Colonic mucosa (tissue), 4 donors: ENCODE measurements around the gene TXNDC17. TPM values are rescaled to one million over a fixed set of nuclear protein-coding genes. Genes with fewer than 3 reads are reported as not detected.

Source experiments
- DNase-seq: peaks from one replicate; pipeline ENCODE4 v3.0.0-alpha.2; 2020
- H3K27ac ChIP-seq: fragments of 200-600 bp; one replicate; pipeline ENCODE4 v1.8.0; 2021
- H3K27me3 ChIP-seq: fragments of 200-600 bp; one replicate; pipeline ENCODE4 v1.8.0; 2021
- H3K36me3 ChIP-seq: fragments of 200-600 bp; one replicate; pipeline ENCODE4 v1.8.0; 2021
- H3K4me1 ChIP-seq: fragments of 200-600 bp; one replicate; pipeline ENCODE4 v1.8.0; 2021; ENCODE audit warnings: mild to moderate bottlenecking
- H3K4me3 ChIP-seq: fragments of 200-600 bp; one replicate; pipeline ENCODE4 v1.8.0; 2021
- H3K9ac ChIP-seq, 2 donors: one replicate each; pipeline ENCODE4 v1.7.0; 2013; ENCODE audit warnings: control low read depth in 2 of 2, low read depth in 2 of 2, low read length in 2 of 2
- H3K9me3 ChIP-seq: fragments of 200-600 bp; one replicate; pipeline ENCODE4 v1.8.0; 2021
- CTCF ChIP-seq: fragments of 200-600 bp; IDR thresholded peaks from one replicate; pipeline ENCODE4 v1.8.0; 2022; ENCODE audit warnings: antibody characterized with exemption, mild to moderate bottlenecking
- intact Hi-C: fragments of 100-400 bp; cut with DNase I; formaldehyde crosslinking; loops from one replicate; pipeline ENCODE4 v1.14.1; 2022
- total RNA-seq, 2 donors: library from RNA; stranded (reverse); fragmentation: NEBNext Ultra II Directional in 1 of 2; extraction: Animal tissue kit (Norgen Biotek cat#: 25700) in 1 of 2; gene quantifications; one replicate each; pipeline ENCODE4 v1.2.1, GENCODE V29; 2021
- donor health status: healthy.
- donor health status: DM: no; HTN: no; CAD: no.
- donor health status: DM: no; HTN: no; CAD: no.

Gene TXNDC17
- total RNA-seq, 2 donors from 2014 or later: 167 to 207 TPM

GRCh38 chr17:6669479-6670212 is 28.8 kb downstream of the TXNDC17 start:
- no peaks in the 10 kb centered on the region for H3K4me1 ChIP-seq
- H3K9ac ChIP-seq: no peak overlapping the region
- no peak for TF ChIP-seq CTCF
- no peaks in the 10 kb centered on the region for H3K27me3 ChIP-seq
- H3K27ac ChIP-seq: no peak overlapping the region
- no peak overlapping the region for H3K4me3 ChIP-seq
- H3K9me3 ChIP-seq: no peaks in the 10 kb centered on the region
- DNase-seq: no peak
- H3K36me3 ChIP-seq: no peaks in the 10 kb centered on the region
- intact Hi-C loops: loop anchor here (5.0 to 10.0 kb wide), 2 partner anchors 165 to 338 kb away; partner anchors contain the start of gene TEKT1

GRCh38 chr17:6670571-6670970 is 29.7 kb downstream of the TXNDC17 start:
- TF ChIP-seq CTCF: no peak
- Histone ChIP-seq H3K27me3 (no peaks in the 10 kb centered on the region), H3K36me3 (no peaks in the 10 kb centered on the region), H3K27ac (no peak overlapping the region), H3K9ac (no peak overlapping the region), H3K4me3 (no peak overlapping the region), H3K4me1 (no peaks in the 10 kb centered on the region), H3K9me3 (no peaks in the 10 kb centered on the region)
- no peak for DNase-seq
- intact Hi-C loops: no loop called here

- H3K36me3 ChIP-seq: no peaks in the 10 kb centered on the region
- intact Hi-C loops: no loop called here
- no peak overlapping the region for H3K4me3 ChIP-seq
- H3K9ac ChIP-seq: no peak overlapping the region
- H3K9me3 ChIP-seq: no peaks in the 10 kb centered on the region
- no peak overlapping the region for H3K27ac ChIP-seq
- DNase-seq: no peak
- no peaks in the 10 kb centered on the region for H3K27me3 ChIP-seq
- no peaks in the 10 kb centered on the region for H3K4me1 ChIP-seq
- TF ChIP-seq CTCF: no peak
Measured at GRCh38 chr17:6670999-6671398, 30.1 kb downstream of the TXNDC17 start.

- DNase-seq: no peak
- no peaks in the 10 kb centered on the region for H3K36me3 ChIP-seq
- H3K27ac ChIP-seq: no peak overlapping the region
- H3K9me3 ChIP-seq: no peaks in the 10 kb centered on the region
- no peak overlapping the region for H3K9ac ChIP-seq
- no peak overlapping the region for H3K4me3 ChIP-seq
- no peak for TF ChIP-seq CTCF
- no peaks in the 10 kb centered on the region for H3K27me3 ChIP-seq
- no peaks in the 10 kb centered on the region for H3K4me1 ChIP-seq
- intact Hi-C loops: no loop called here
Measured at GRCh38 chr17:6671431-6671830, 30.6 kb downstream of the TXNDC17 start.

GRCh38 chr17:6674586-6674985 is 33.7 kb downstream of the TXNDC17 start:
- H3K9ac ChIP-seq: no peak overlapping the region
- no peak overlapping the region for H3K4me3 ChIP-seq
- no peaks in the 10 kb centered on the region for H3K27me3 ChIP-seq
- no peaks in the 10 kb centered on the region for H3K9me3 ChIP-seq
- H3K4me1 ChIP-seq: no peaks in the 10 kb centered on the region
- intact Hi-C loops: no loop called here
- DNase-seq: no peak
- no peak overlapping the region for H3K27ac ChIP-seq
- no peaks in the 10 kb centered on the region for H3K36me3 ChIP-seq
- TF ChIP-seq CTCF: no peak
